ENCODE measurements around the gene EIF2S2.

Gene EIF2S2

GRCh38 chr20:34049389-34049788 lies 62.7 kb downstream of the EIF2S2 start:
- TF ChIP-seq TOX (CRISPR knock-in tag; IDR thresholded peaks at IDR 0.05; ENCODE audit: borderline replicate concordance) (no peak), ZNF70 (CRISPR knock-in tag; IDR thresholded peaks at IDR 0.05) (no peak), TCF4 (CRISPR knock-in tag; IDR thresholded peaks at IDR 0.05; ENCODE audit: borderline replicate concordance) (no peak), CREB5 (CRISPR knock-in tag; IDR thresholded peaks at IDR 0.05; ENCODE audit: low read depth) (no peak), GLIS3 (CRISPR knock-in tag; IDR thresholded peaks at IDR 0.05) (no peak), ZFP30 (CRISPR knock-in tag; IDR thresholded peaks at IDR 0.05) (no peak), PPARA (CRISPR knock-in tag; IDR thresholded peaks at IDR 0.05; ENCODE audit: borderline replicate concordance) (no peak), BACH2 (CRISPR knock-in tag; IDR thresholded peaks at IDR 0.05; ENCODE audit: borderline replicate concordance) (no peak), RARB (CRISPR knock-in tag; IDR thresholded peaks at IDR 0.05) (no peak), OSR1 (CRISPR knock-in tag; IDR thresholded peaks at IDR 0.05) (no peak), CSDC2 (CRISPR knock-in tag; IDR thresholded peaks at IDR 0.05) (no peak), ZNF8 (CRISPR knock-in tag; IDR thresholded peaks at IDR 0.05) (no peak)
- TF ChIP-seq, protein P1, sequence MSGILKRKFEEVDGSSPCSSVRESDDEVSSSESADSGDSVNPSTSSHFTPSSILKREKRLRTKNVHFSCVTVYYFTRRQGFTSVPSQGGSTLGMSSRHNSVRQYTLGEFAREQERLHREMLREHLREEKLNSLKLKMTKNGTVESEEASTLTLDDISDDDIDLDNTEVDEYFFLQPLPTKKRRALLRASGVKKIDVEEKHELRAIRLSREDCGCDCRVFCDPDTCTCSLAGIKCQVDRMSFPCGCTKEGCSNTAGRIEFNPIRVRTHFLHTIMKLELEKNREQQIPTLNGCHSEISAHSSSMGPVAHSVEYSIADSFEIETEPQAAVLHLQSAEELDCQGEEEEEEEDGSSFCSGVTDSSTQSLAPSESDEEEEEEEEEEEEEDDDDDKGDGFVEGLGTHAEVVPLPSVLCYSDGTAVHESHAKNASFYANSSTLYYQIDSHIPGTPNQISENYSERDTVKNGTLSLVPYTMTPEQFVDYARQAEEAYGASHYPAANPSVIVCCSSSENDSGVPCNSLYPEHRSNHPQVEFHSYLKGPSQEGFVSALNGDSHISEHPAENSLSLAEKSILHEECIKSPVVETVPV (CRISPR knock-in tag; IDR thresholded peaks at IDR 0.05) = no peak
- TF ChIP-seq, protein P2, sequence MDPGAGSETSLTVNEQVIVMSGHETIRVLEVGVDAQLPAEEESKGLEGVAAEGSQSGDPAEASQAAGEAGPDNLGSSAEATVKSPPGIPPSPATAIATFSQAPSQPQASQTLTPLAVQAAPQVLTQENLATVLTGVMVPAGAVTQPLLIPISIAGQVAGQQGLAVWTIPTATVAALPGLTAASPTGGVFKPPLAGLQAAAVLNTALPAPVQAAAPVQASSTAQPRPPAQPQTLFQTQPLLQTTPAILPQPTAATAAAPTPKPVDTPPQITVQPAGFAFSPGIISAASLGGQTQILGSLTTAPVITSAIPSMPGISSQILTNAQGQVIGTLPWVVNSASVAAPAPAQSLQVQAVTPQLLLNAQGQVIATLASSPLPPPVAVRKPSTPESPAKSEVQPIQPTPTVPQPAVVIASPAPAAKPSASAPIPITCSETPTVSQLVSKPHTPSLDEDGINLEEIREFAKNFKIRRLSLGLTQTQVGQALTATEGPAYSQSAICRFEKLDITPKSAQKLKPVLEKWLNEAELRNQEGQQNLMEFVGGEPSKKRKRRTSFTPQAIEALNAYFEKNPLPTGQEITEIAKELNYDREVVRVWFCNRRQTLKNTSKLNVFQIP (CRISPR knock-in tag; IDR thresholded peaks at IDR 0.05; ENCODE audit: borderline replicate concordance, low read depth) = no peak
- ATAC-seq = no peak

GRCh38 chr20:34047917-34048316 lies 64.1 kb downstream of the EIF2S2 start:
- TF ChIP-seq, protein P3, sequence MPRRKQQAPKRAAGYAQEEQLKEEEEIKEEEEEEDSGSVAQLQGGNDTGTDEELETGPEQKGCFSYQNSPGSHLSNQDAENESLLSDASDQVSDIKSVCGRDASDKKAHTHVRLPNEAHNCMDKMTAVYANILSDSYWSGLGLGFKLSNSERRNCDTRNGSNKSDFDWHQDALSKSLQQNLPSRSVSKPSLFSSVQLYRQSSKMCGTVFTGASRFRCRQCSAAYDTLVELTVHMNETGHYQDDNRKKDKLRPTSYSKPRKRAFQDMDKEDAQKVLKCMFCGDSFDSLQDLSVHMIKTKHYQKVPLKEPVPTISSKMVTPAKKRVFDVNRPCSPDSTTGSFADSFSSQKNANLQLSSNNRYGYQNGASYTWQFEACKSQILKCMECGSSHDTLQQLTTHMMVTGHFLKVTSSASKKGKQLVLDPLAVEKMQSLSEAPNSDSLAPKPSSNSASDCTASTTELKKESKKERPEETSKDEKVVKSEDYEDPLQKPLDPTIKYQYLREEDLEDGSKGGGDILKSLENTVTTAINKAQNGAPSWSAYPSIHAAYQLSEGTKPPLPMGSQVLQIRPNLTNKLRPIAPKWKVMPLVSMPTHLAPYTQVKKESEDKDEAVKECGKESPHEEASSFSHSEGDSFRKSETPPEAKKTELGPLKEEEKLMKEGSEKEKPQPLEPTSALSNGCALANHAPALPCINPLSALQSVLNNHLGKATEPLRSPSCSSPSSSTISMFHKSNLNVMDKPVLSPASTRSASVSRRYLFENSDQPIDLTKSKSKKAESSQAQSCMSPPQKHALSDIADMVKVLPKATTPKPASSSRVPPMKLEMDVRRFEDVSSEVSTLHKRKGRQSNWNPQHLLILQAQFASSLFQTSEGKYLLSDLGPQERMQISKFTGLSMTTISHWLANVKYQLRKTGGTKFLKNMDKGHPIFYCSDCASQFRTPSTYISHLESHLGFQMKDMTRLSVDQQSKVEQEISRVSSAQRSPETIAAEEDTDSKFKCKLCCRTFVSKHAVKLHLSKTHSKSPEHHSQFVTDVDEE (CRISPR knock-in tag; IDR thresholded peaks at IDR 0.05) = no peak
- no peak for TF ChIP-seq CSDC2 (CRISPR knock-in tag; IDR thresholded peaks at IDR 0.05)
- TF ChIP-seq, protein P4, sequence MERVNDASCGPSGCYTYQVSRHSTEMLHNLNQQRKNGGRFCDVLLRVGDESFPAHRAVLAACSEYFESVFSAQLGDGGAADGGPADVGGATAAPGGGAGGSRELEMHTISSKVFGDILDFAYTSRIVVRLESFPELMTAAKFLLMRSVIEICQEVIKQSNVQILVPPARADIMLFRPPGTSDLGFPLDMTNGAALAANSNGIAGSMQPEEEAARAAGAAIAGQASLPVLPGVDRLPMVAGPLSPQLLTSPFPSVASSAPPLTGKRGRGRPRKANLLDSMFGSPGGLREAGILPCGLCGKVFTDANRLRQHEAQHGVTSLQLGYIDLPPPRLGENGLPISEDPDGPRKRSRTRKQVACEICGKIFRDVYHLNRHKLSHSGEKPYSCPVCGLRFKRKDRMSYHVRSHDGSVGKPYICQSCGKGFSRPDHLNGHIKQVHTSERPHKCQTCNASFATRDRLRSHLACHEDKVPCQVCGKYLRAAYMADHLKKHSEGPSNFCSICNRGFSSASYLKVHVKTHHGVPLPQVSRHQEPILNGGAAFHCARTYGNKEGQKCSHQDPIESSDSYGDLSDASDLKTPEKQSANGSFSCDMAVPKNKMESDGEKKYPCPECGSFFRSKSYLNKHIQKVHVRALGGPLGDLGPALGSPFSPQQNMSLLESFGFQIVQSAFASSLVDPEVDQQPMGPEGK (CRISPR knock-in tag; IDR thresholded peaks at IDR 0.05; ENCODE audit: borderline replicate concordance) = no peak
- no peak for TF ChIP-seq ZFP3 (CRISPR knock-in tag; IDR thresholded peaks at IDR 0.05)
- TF ChIP-seq ZNF565 (CRISPR knock-in tag; conservative IDR thresholded peaks at IDR 0.05; ENCODE audit: low read depth) = no peak
- no peak for TF ChIP-seq PPARA (CRISPR knock-in tag; IDR thresholded peaks at IDR 0.05; ENCODE audit: borderline replicate concordance)
- no peak for TF ChIP-seq BACH2 (CRISPR knock-in tag; IDR thresholded peaks at IDR 0.05; ENCODE audit: borderline replicate concordance)
- TF ChIP-seq ZNF8 (CRISPR knock-in tag; IDR thresholded peaks at IDR 0.05) = no peak
- TF ChIP-seq ESRRG (CRISPR knock-in tag; IDR thresholded peaks at IDR 0.05) = no peak
- no peak for TF ChIP-seq ZNF70 (CRISPR knock-in tag; IDR thresholded peaks at IDR 0.05)
- TF ChIP-seq GLIS3 (CRISPR knock-in tag; IDR thresholded peaks at IDR 0.05) = no peak
- no peak for TF ChIP-seq SNAI2 (CRISPR knock-in tag; IDR thresholded peaks at IDR 0.05)
- TF ChIP-seq OSR1 (CRISPR knock-in tag; IDR thresholded peaks at IDR 0.05) = no peak
- TF ChIP-seq, protein P2 (CRISPR knock-in tag; IDR thresholded peaks at IDR 0.05; ENCODE audit: borderline replicate concordance, low read depth) = no peak
- TF ChIP-seq ARNTL (CRISPR knock-in tag; IDR thresholded peaks at IDR 0.05; ENCODE audit: borderline replicate concordance, low read depth) = no peak
- TF ChIP-seq ZFP30 (CRISPR knock-in tag; IDR thresholded peaks at IDR 0.05) = no peak
- no peak for TF ChIP-seq CREB5 (CRISPR knock-in tag; IDR thresholded peaks at IDR 0.05; ENCODE audit: low read depth)

More at GRCh38 chr20:34047917-34048316, 64.1 kb downstream of the EIF2S2 start:
- ATAC-seq = no peak

Measured in SK-N-SH treated with all-trans-retinoic acid at 6 μM for 48 hours (cell line).